WERI-Rb-1 (cell line): ENCODE data around the gene RTL3.

Experiments
- DNase-seq: peaks from one replicate; pipeline ENCODE4 v3.0.0-alpha.2; 2020
- H3K27ac ChIP-seq: fragments of 250-450 bp; sonication (Bioruptor Pico); 2 replicates; pipeline ENCODE4 v1.5.1; 2020; ENCODE audit warnings: mild to moderate bottlenecking, moderate library complexity
- H3K27me3 ChIP-seq: fragments of 250-450 bp; sonication (Bioruptor Pico); 2 replicates; pipeline ENCODE4 v1.5.1; 2021; ENCODE audit warnings: mild to moderate bottlenecking, low read depth, moderate library complexity; ENCODE audit not compliant: insufficient read depth, severe bottlenecking
- H3K36me3 ChIP-seq: fragments of 250-450 bp; sonication (Bioruptor Pico); 2 replicates; pipeline ENCODE4 v1.5.1; 2020; ENCODE audit warnings: mild to moderate bottlenecking, moderate library complexity
- H3K4me3 ChIP-seq: 2 replicates; pipeline ENCODE4 v1.5.1; 2011; ENCODE audit warnings: low read depth, mild to moderate bottlenecking, control low read depth, low read length
- H3K9me3 ChIP-seq: fragments of 250-450 bp; sonication (Bioruptor Pico); 2 replicates; pipeline ENCODE4 v1.5.1; 2021; ENCODE audit warnings: mild to moderate bottlenecking, moderate library complexity; ENCODE audit not compliant: severe bottlenecking
- TF ChIP-seq, protein P1 (sequence below): IDR thresholded peaks from 2 replicates; pipeline ENCODE4 v1.5.1; 2011; ENCODE audit warnings: low read depth, mild to moderate bottlenecking, control low read depth, inconsistent platforms, low read length

RTL3 gene

GRCh38 chrX:78693012-78693411 is 33.9 kb upstream of the RTL3 start:
- Histone ChIP-seq H3K27me3 (peaks cover 16% of the 10 kb centered on the region), H3K4me3 (no peak overlapping the region), H3K36me3 (no peaks in the 10 kb centered on the region), H3K27ac (no peak overlapping the region), H3K9me3 (no peaks in the 10 kb centered on the region)
- no peak for DNase-seq
- TF ChIP-seq, protein P1, sequence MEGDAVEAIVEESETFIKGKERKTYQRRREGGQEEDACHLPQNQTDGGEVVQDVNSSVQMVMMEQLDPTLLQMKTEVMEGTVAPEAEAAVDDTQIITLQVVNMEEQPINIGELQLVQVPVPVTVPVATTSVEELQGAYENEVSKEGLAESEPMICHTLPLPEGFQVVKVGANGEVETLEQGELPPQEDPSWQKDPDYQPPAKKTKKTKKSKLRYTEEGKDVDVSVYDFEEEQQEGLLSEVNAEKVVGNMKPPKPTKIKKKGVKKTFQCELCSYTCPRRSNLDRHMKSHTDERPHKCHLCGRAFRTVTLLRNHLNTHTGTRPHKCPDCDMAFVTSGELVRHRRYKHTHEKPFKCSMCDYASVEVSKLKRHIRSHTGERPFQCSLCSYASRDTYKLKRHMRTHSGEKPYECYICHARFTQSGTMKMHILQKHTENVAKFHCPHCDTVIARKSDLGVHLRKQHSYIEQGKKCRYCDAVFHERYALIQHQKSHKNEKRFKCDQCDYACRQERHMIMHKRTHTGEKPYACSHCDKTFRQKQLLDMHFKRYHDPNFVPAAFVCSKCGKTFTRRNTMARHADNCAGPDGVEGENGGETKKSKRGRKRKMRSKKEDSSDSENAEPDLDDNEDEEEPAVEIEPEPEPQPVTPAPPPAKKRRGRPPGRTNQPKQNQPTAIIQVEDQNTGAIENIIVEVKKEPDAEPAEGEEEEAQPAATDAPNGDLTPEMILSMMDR: no peak

- no peak overlapping the region for H3K4me3 ChIP-seq
- no peaks in the 10 kb centered on the region for H3K36me3 ChIP-seq
- H3K27ac ChIP-seq: no peak overlapping the region
- no peak for DNase-seq
- no peaks in the 10 kb centered on the region for H3K9me3 ChIP-seq
- H3K27me3 ChIP-seq: peaks cover 8% of the 10 kb centered on the region
- TF ChIP-seq, protein P1: no peak
Measured at GRCh38 chrX:78687586-78687985, 28.5 kb upstream of the RTL3 start.

GRCh38 chrX:78673246-78673645 is 14.1 kb upstream of the RTL3 start:
- H3K36me3 ChIP-seq: no peaks in the 10 kb centered on the region
- H3K27ac ChIP-seq: no peak overlapping the region
- no peaks in the 10 kb centered on the region for H3K9me3 ChIP-seq
- peaks cover 8% of the 10 kb centered on the region for H3K27me3 ChIP-seq
- TF ChIP-seq, protein P1: no peak
- no peak for DNase-seq
- H3K4me3 ChIP-seq: no peak overlapping the region

DNA sequence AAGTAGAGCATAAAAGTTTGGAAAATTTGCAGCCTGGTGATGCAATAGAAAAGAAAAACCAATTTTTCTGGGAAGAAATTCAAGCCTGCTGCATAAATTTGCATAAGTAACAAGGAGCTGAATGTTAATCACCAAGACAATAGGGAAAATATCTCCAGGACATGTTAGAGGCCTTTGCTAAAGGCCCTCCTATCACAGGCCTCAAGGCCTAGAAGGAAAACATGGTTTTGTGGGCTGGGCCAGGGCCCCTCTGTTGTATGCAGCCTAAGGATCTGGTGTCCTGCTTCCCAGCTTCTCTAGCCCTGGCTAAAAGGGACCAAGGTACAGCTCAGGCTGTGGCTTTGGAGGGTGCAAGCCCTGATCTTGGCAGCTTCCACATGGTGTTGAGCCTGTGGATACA is 6.2 kb upstream of the RTL3 start:
- Histone ChIP-seq H3K27me3 (peaks cover 23% of the 10 kb centered on the region), H3K27ac (no peak overlapping the region), H3K9me3 (no peaks in the 10 kb centered on the region), H3K36me3 (no peaks in the 10 kb centered on the region), H3K4me3 (no peak overlapping the region)
- no peak for DNase-seq
- TF ChIP-seq, protein P1: no peak

DNA sequence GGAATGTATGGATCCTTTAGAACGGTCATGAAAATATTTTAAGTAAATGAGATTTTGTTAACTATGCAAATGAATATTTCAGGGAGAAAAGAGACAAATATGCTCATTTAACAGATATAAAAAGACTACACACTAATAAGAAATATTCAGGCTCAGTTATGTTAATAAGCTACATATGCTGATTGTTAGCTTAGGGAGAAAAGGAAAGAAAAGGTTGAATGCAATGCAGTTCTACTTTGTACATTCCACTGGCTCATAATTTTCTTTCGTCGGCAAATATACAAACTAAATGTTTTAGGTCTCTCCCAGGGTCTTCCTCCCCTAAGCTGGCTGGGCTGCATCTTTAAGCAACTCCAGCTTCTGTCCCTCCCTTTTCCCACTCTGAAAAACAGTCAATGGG is 2.7 kb upstream of the RTL3 start:
- H3K4me3 ChIP-seq: no peak overlapping the region
- peaks cover 33% of the 10 kb centered on the region for H3K27me3 ChIP-seq
- DNase-seq: no peak
- TF ChIP-seq, protein P1: no peak
- H3K27ac ChIP-seq: no peak overlapping the region
- no peaks in the 10 kb centered on the region for H3K36me3 ChIP-seq
- no peaks in the 10 kb centered on the region for H3K9me3 ChIP-seq

- TF ChIP-seq, protein P1: no peak
Measured at GRCh38 chrX:78659955-78660354, 827 bp upstream of the RTL3 start.

More at GRCh38 chrX:78659955-78660354, 827 bp upstream of the RTL3 start:
- no peak overlapping the region for H3K4me3 ChIP-seq
- no peaks in the 10 kb centered on the region for H3K36me3 ChIP-seq
- no peak overlapping the region for H3K27ac ChIP-seq
- peaks cover 33% of the 10 kb centered on the region for H3K27me3 ChIP-seq
- H3K9me3 ChIP-seq: no peaks in the 10 kb centered on the region
- no peak for DNase-seq
